Endothelial cell of umbilical vein (primary cell): ENCODE results near the gene GALR2. TPM values are rescaled to one million over a fixed set of nuclear protein-coding genes. Genes with fewer than 3 reads are reported as not detected.

Experiments used
- BruUV-seq: library from RNA; stranded (reverse); fragments of 400-500 nt; replicated peaks from 2 replicates; lab custom pipeline; 2021; lab: Mats Ljungman, UMichigan
- CTCF ChIA-PET: fragments of 300-600, 350-600 bp; sonication (Branson Sonifier 250); formaldehyde crosslinking; loops from one replicate; lab custom pipeline; 2021; ENCODE audit warnings: antibody characterized with exemption, inconsistent platforms; lab: Charles Lee
- POLR2A ChIA-PET: fragments of 300-600, 350-600 bp; sonication (Branson Sonifier 250); formaldehyde crosslinking; loops from one replicate; lab custom pipeline; 2021; ENCODE audit warnings: antibody characterized with exemption, inconsistent platforms; lab: Charles Lee
- DNase-seq: peaks from one replicate; pipeline ENCODE4 v3.0.0-alpha.2; 2011; ENCODE audit warnings: low read depth, low spot score
- FAIRE-seq: peaks from 2 replicates; lab custom pipeline; 2011; peaks lifted over from hg19 to GRCh38; lab: Jason Lieb, UNC
- H2AFZ ChIP-seq: 2 replicates; pipeline ENCODE4 v1.6.0; 2012; ENCODE audit warnings: low read depth, low read length, control low read depth, inconsistent platforms
- H3K27ac ChIP-seq: 2 replicates; pipeline ENCODE4 v1.5.1; 2011; ENCODE audit warnings: low read depth, mild to moderate bottlenecking, control low read depth, low read length, moderate library complexity; ENCODE audit not compliant: insufficient read depth
- H3K27me3 ChIP-seq, 2 experiments: 2 replicates each; pipeline versions ENCODE4 v1.6.0 to v1.6.1; 2011; ENCODE audit warnings: low read length in 2 of 2, mixed read lengths in 1 of 2; ENCODE audit not compliant: control insufficient read depth in 2 of 2, insufficient read depth in 2 of 2
- H3K36me3 ChIP-seq, 2 experiments: 2 replicates in 1 of 2; 3 replicates in 1 of 2; pipeline ENCODE4 v1.5.1; 2011; ENCODE audit warnings: low read length in 2 of 2, mild to moderate bottlenecking in 1 of 2, moderate library complexity in 1 of 2; ENCODE audit not compliant: control insufficient read depth in 2 of 2, insufficient read depth in 2 of 2; ENCODE audit errors: extremely low read depth in 1 of 2
- H3K4me1 ChIP-seq: 3 replicates; pipeline ENCODE4 v1.5.1; 2011; ENCODE audit warnings: mild to moderate bottlenecking, low read length; ENCODE audit not compliant: control insufficient read depth, insufficient read depth; ENCODE audit errors: extremely low read depth
- H3K4me2 ChIP-seq: 2 replicates; pipeline ENCODE4 v1.6.1; 2011; ENCODE audit warnings: low read length, control low read depth, mixed read lengths; ENCODE audit not compliant: insufficient read depth
- H3K4me3 ChIP-seq, 3 experiments: fragments of 200-600 bp in 1 of 3; sonication (generic), shearing (Covaris generic) in 1 of 3; replicated peaks in 1 of 3; 2 replicates each; pipeline ENCODE4 v1.5.1; 2011 to 2016; ENCODE audit warnings: control low read depth in 3 of 3, low read length in 3 of 3, mild to moderate bottlenecking in 2 of 3, inconsistent platforms in 1 of 3, low read depth in 1 of 3, moderate library complexity in 1 of 3; ENCODE audit not compliant: insufficient read depth in 1 of 3
- H3K79me2 ChIP-seq: 2 replicates; pipeline ENCODE4 v1.6.0; 2012; ENCODE audit warnings: low read length, inconsistent platforms; ENCODE audit not compliant: control insufficient read depth, insufficient read depth
- H3K9ac ChIP-seq: replicated peaks from 2 replicates; pipeline ENCODE3; 2011; ENCODE audit warnings: low read length, control low read depth; ENCODE audit not compliant: insufficient read depth; ENCODE audit errors: extremely low read depth
- H3K9me1 ChIP-seq: replicated peaks from 3 replicates; pipeline ENCODE4 v1.6.0; 2011; ENCODE audit warnings: mild to moderate bottlenecking, low read length; ENCODE audit not compliant: control insufficient read depth, insufficient read depth; ENCODE audit errors: extremely low read depth
- H3K9me3 ChIP-seq: replicated peaks from 2 replicates; pipeline ENCODE4 v1.5.1; 2012; ENCODE audit warnings: low read length, inconsistent platforms; ENCODE audit not compliant: control insufficient read depth, insufficient read depth
- H4K20me1 ChIP-seq: replicated peaks from 2 replicates; pipeline ENCODE3; 2011; ENCODE audit warnings: mild to moderate bottlenecking, low read length; ENCODE audit not compliant: control insufficient read depth, insufficient read depth; ENCODE audit errors: extremely low read depth
- CTCF ChIP-seq, 2 donors: IDR thresholded peaks; 1 replicate in 1 of 2; 2 replicates in 1 of 2; pipeline ENCODE4 v1.5.1; 2011; ENCODE audit warnings: low read length in 2 of 2, mild to moderate bottlenecking in 2 of 2, moderate library complexity in 2 of 2, control low read depth in 1 of 2, inconsistent platforms in 1 of 2, low read depth in 1 of 2; ENCODE audit not compliant: insufficient read depth in 1 of 2; ENCODE audit errors: extremely low read depth in 1 of 2
- EZH2 ChIP-seq: IDR thresholded peaks from 2 replicates; pipeline ENCODE4 v1.6.1; 2012; ENCODE audit warnings: borderline replicate concordance, low read depth, mild to moderate bottlenecking, moderate library complexity, low read length, inconsistent platforms; ENCODE audit not compliant: severe bottlenecking
- FOS ChIP-seq: IDR thresholded peaks from 2 replicates; pipeline ENCODE4 v1.6.1; 2011; ENCODE audit warnings: mild to moderate bottlenecking, low read length, moderate library complexity, borderline replicate concordance; ENCODE audit not compliant: insufficient read depth
- GATA2 ChIP-seq: IDR thresholded peaks from 2 replicates; pipeline ENCODE4 v1.7.0; 2011; ENCODE audit warnings: low read depth, mild to moderate bottlenecking, moderate library complexity, mixed read lengths, low read length; ENCODE audit not compliant: insufficient read length, insufficient read depth
- JUN ChIP-seq: IDR thresholded peaks from 2 replicates; pipeline ENCODE4 v1.6.1; 2011; ENCODE audit warnings: borderline replicate concordance, low read depth; ENCODE audit not compliant: insufficient read length, insufficient read depth
- MAX ChIP-seq: IDR thresholded peaks from 2 replicates; pipeline ENCODE4 v1.6.1; 2011; ENCODE audit not compliant: insufficient read depth, insufficient read length
- MYC ChIP-seq: IDR thresholded peaks from one replicate; pipeline ENCODE4 v1.6.1; 2011; ENCODE audit warnings: mild to moderate bottlenecking, low read depth, low read length
- POLR2A ChIP-seq: IDR thresholded peaks from 2 replicates; pipeline ENCODE4 v1.6.1; 2012; ENCODE audit warnings: low read depth, mild to moderate bottlenecking, control low read depth, low read length
- POLR2AphosphoS5 ChIP-seq: IDR thresholded peaks from 2 replicates; pipeline ENCODE4 v1.6.1; 2012; ENCODE audit warnings: low read depth, mild to moderate bottlenecking, control low read depth, low read length, moderate library complexity; ENCODE audit not compliant: insufficient read depth
- dilution Hi-C: fragments of 300-500 bp; cut with MboI; formaldehyde crosslinking; loops from one replicate; pipeline ENCODE4 v1.15.0; 2019; ENCODE audit warnings: low sequenced_read_pairs; ENCODE audit not compliant: extremely low pct_ligation_motif_present
- intact Hi-C: fragments of 100-400 bp; cut with micrococcal nuclease; formaldehyde crosslinking; loops from one replicate; pipeline ENCODE4 v1.10.0; 2022
- polyA plus RNA-seq, 4 experiments: library from polyadenylated mRNA; depleted of rRNA in 3 of 4; stranded (reverse) in 3 of 4; unstranded in 1 of 4; fragments of >200 nt; gene quantifications; 2 replicates each; pipeline versions ENCODE4 v1.2.1 to v1.2.3, GENCODE V29; 2011 to 2012; ENCODE audit warnings: missing spikeins in 1 of 4
- total RNA-seq: library from RNA; stranded (reverse); gene quantifications from 2 replicates; pipeline ENCODE4 v1.2.3, GENCODE V29; 2021

GALR2 gene
- total and polyA plus RNA-seq, 2 donors (not counting 3 experiments of a cell fraction or from before 2014, with no cell fraction given): 0.47 TPM; not detected in 1

- Histone ChIP-seq H3K27ac (peak within 1 kb of the TSS; percentile 67), H2AFZ (peak within 1 kb of the TSS; percentile 93), H3K9me3 (no peaks in the 10 kb centered on the region), H3K4me3 (peak within 1 kb of the TSS; percentile 59 to 95 (median 73)), H3K4me1 (peaks cover 16% of the 10 kb centered on the region), H3K4me2 (peak within 1 kb of the TSS; percentile 90), H3K79me2 (peaks cover 35% of the 10 kb centered on the region), H3K9ac (peak within 1 kb of the TSS; percentile 82), H3K9me1 (no peaks in the 10 kb centered on the region), H4K20me1 (no peaks in the 10 kb centered on the region), H3K36me3 (peaks cover 0 to 7% of the 10 kb centered on the region in 2 experiments), H3K27me3 (peaks cover 34 to 40% of the 10 kb centered on the region in 2 experiments)
- peak; percentile 98 for FAIRE-seq
- CTCF ChIA-PET: interaction anchor here (1.0 to 1.7 kb wide), 3 partner anchors 11 to 58 kb away, joined by 3 to 10 read pairs (median 3); no protein-coding TSS in a partner anchor
- intact Hi-C loops (loop anchor here (1.0 to 5.0 kb wide), 2 partner anchors 31 to 45 kb away; partner anchors contain the start of genes EVPL and EXOC7), dilution Hi-C loops (no loop called here)
- no peak for TF ChIP-seq FOS
- peak; percentile 96 for TF ChIP-seq POLR2A
- no peak for TF ChIP-seq EZH2
- peak; percentile 93 for TF ChIP-seq POLR2AphosphoS5
- no peak for TF ChIP-seq JUN
- no peak for TF ChIP-seq GATA2
- no peak for TF ChIP-seq CTCF (IDR thresholded peaks at IDR 0.05; ENCODE audit: extremely low read depth in 1 of 2, insufficient read depth in 1 of 2, low read depth in 1 of 2, low read length in 2 of 2)
- TF ChIP-seq MAX: peak; percentile 63
- peak; percentile 2 for TF ChIP-seq MYC
- POLR2A ChIA-PET: interaction anchor here (0.9 to 1.2 kb wide), 2 partner anchors 9 to 31 kb away, joined by 5 to 8 read pairs; no protein-coding TSS in a partner anchor
- BruUV-seq: no TSS peak
- DNase-seq: peak; percentile 94
Measured at GRCh38 chr17:76072148-76072858, 2.3 kb upstream of the GALR2 start, which contains the start of gene SRP68. Gene SRP68, minus strand, starts transcription at chr17:76072517. Its CDS starts 26 bp downstream, at chr17:76072491.
